Liver (tissue), 9 donors: ENCODE measurements around the gene CCDC86. TPM values are rescaled to one million over a fixed set of nuclear protein-coding genes. Genes with fewer than 3 reads are reported as not detected.

ENCODE experiments used
- DNase-seq: peaks from one replicate; pipeline ENCODE4 v3.0.0-alpha.2; 2017; ENCODE audit warnings: low spot score
- H3K27ac ChIP-seq, 2 donors: one replicate each; pipeline ENCODE4 v1.7.0; 2013; ENCODE audit warnings: inconsistent platforms in 2 of 2, low read length in 2 of 2, control low read depth in 1 of 2, low read depth in 1 of 2, mild to moderate bottlenecking in 1 of 2
- H3K27me3 ChIP-seq, 4 donors: one replicate each; pipeline versions ENCODE4 v1.6.1 to v1.7.0; 2013; ENCODE audit warnings: low read length in 3 of 4, inconsistent platforms in 1 of 4, mild to moderate bottlenecking in 1 of 4, moderate library complexity in 1 of 4; ENCODE audit not compliant: control insufficient read depth in 4 of 4, insufficient read depth in 4 of 4
- H3K36me3 ChIP-seq, 4 donors: one replicate each; pipeline versions ENCODE4 v1.6.1 to v1.7.0; 2013; ENCODE audit warnings: low read length in 3 of 4, mild to moderate bottlenecking in 3 of 4, low read depth in 1 of 4, moderate library complexity in 1 of 4; ENCODE audit not compliant: control insufficient read depth in 4 of 4, insufficient read depth in 3 of 4
- H3K4me1 ChIP-seq, 4 donors: one replicate each; pipeline versions ENCODE4 v1.6.1 to v1.7.0; 2013; ENCODE audit warnings: low read length in 3 of 4, mild to moderate bottlenecking in 3 of 4, moderate library complexity in 1 of 4; ENCODE audit not compliant: control insufficient read depth in 4 of 4, insufficient read depth in 4 of 4
- H3K4me3 ChIP-seq, 3 donors: one replicate each; pipeline versions ENCODE4 v1.6.1 to v1.7.0; 2013; ENCODE audit warnings: low read length in 3 of 3, control low read depth in 1 of 3, low read depth in 1 of 3, mild to moderate bottlenecking in 1 of 3
- H3K9ac ChIP-seq, 2 donors: one replicate each; pipeline ENCODE4 v1.7.0; 2013; ENCODE audit warnings: low read length in 2 of 2, mild to moderate bottlenecking in 2 of 2, moderate library complexity in 2 of 2, control low read depth in 1 of 2, low read depth in 1 of 2
- H3K9me3 ChIP-seq, 4 donors: one replicate each; pipeline versions ENCODE4 v1.6.1 to v1.7.0; 2013; ENCODE audit warnings: low read length in 3 of 4; ENCODE audit not compliant: control insufficient read depth in 4 of 4
- ATF3 ChIP-seq: IDR thresholded peaks from 2 replicates; pipeline ENCODE4 v1.6.1; 2016; ENCODE audit warnings: antibody characterized with exemption
- CTCF ChIP-seq: fragments of 150-350 bp; IDR thresholded peaks from 2 replicates; pipeline ENCODE4 v1.5.1; 2017; ENCODE audit warnings: improper control_type of control experiment, low read depth, low read length; ENCODE audit not compliant: missing input control
- EGR1 ChIP-seq, 2 donors: IDR thresholded peaks; 2 replicates each; pipeline ENCODE4 v1.6.1; 2016 to 2018; ENCODE audit warnings: antibody characterized with exemption in 2 of 2, low read depth in 2 of 2
- FOXA1 ChIP-seq: IDR thresholded peaks from 2 replicates; pipeline ENCODE4 v1.6.1; 2016; ENCODE audit warnings: antibody characterized with exemption
- FOXA2 ChIP-seq: IDR thresholded peaks from 2 replicates; pipeline ENCODE4 v1.6.1; 2016; ENCODE audit warnings: antibody characterized with exemption
- HNF4A ChIP-seq, 2 donors: conservative IDR thresholded peaks; 2 replicates each; pipeline ENCODE4 v1.6.1; 2016; ENCODE audit warnings: antibody characterized with exemption in 2 of 2, mild to moderate bottlenecking in 2 of 2
- HNF4G ChIP-seq: IDR thresholded peaks from 2 replicates; pipeline ENCODE4 v1.6.1; 2016; ENCODE audit warnings: antibody characterized with exemption
- JUND ChIP-seq, 2 donors: IDR thresholded peaks; 2 replicates each; pipeline ENCODE4 v1.6.1; 2016; ENCODE audit warnings: antibody characterized with exemption in 2 of 2
- RAD21 ChIP-seq, 2 donors: IDR thresholded peaks; 2 replicates each; pipeline ENCODE4 v1.6.1; 2016; ENCODE audit warnings: antibody characterized with exemption in 2 of 2, mild to moderate bottlenecking in 2 of 2
- REST ChIP-seq: IDR thresholded peaks from 2 replicates; pipeline ENCODE4 v1.6.1; 2016; ENCODE audit warnings: antibody characterized with exemption, mild to moderate bottlenecking
- RXRA ChIP-seq, 2 donors: IDR thresholded peaks; 2 replicates each; pipeline ENCODE4 v1.6.1; 2017 to 2018; ENCODE audit warnings: antibody characterized with exemption in 2 of 2, mild to moderate bottlenecking in 1 of 2
- ZBTB33 ChIP-seq: IDR thresholded peaks from 2 replicates; pipeline ENCODE4 v1.6.1; 2016; ENCODE audit warnings: antibody characterized with exemption
- whole genome bisulfite sequencing: extraction: QIAGEN DNeasy Blood & Tissue Kit; methylation state at CpG from one replicate; pipeline ENCODE4 v1.1.7; 2013; 5-methylcytosine and 5-hydroxymethylcytosine counted together
- polyA plus RNA-seq, 2 donors: library from polyadenylated mRNA; stranded (reverse) in 1 of 2; unstranded in 1 of 2; fragments of 200-250 nt in 1 of 2; fragments of >200 nt in 1 of 2; fragmentation: Nextera tagmentation in 1 of 2; extraction: Ambion mirVana in 1 of 2; gene quantifications; one replicate each; pipeline versions ENCODE4 v1.2.1 to v1.2.3, GENCODE V29; 2013 to 2015
- total RNA-seq, 2 donors: library from RNA; depleted of rRNA; stranded (reverse); fragments of >200 nt; gene quantifications; one replicate each; pipeline ENCODE4 v1.2.3, GENCODE V29; 2014
- donor health status: healthy.
- donor health status: healthy.
- donor health status: healthy.
- donor health status: healthy.
- donor health status: healthy.

CCDC86 gene
- total and polyA plus RNA-seq, 4 donors: 5.0 to 9.4 (median 5.7) TPM

GRCh38 chr11:60825790-60826189 is 16.1 kb upstream of the CCDC86 start (continued):
- TF ChIP-seq REST (no peak), HNF4G (no peak)

- 50% methylated on average over 10 of the region's 10 CpGs for WGBS
- H3K9me3 ChIP-seq: no peaks in the 10 kb centered on the region
Measured at GRCh38 chr11:60830478-60831142, 11.3 kb upstream of the CCDC86 start.

GRCh38 chr11:60831143-60831500 is 10.8 kb upstream of the CCDC86 start:
- Histone ChIP-seq H3K36me3 (no peaks in the 10 kb centered on the region), H3K27ac (no peak overlapping the region), H3K27me3 (no peaks in the 10 kb centered on the region), H3K9me3 (no peaks in the 10 kb centered on the region), H3K9ac (no peak overlapping the region), H3K4me3 (no peak overlapping the region), H3K4me1 (no peaks in the 10 kb centered on the region)
- WGBS: 23% methylated on average over 8 of the region's 8 CpGs
- TF ChIP-seq EGR1 (IDR thresholded peaks at IDR 0.05; ENCODE audit: low read depth in 2 of 2) (no peak), RXRA (IDR thresholded peaks at IDR 0.05) (no peak), CTCF (peak; percentile 87), RAD21 (IDR thresholded peaks at IDR 0.05) (peak; percentile 99), HNF4A (conservative IDR thresholded peaks at IDR 0.05) (no peak)
- DNase-seq: peak; percentile 84

More at GRCh38 chr11:60830478-60831142, 11.3 kb upstream of the CCDC86 start:
- H3K27me3 ChIP-seq: no peaks in the 10 kb centered on the region
- TF ChIP-seq HNF4G (no peak), FOXA2 (no peak), RXRA (IDR thresholded peaks at IDR 0.05) (no peak), JUND (IDR thresholded peaks at IDR 0.05) (no peak), ATF3 (no peak), EGR1 (IDR thresholded peaks at IDR 0.05; ENCODE audit: low read depth in 2 of 2) (no peak), ZBTB33 (no peak), FOXA1 (no peak)
- DNase-seq: no peak
- H3K4me3 ChIP-seq: no peak overlapping the region
- no peaks in the 10 kb centered on the region for H3K4me1 ChIP-seq
- no peaks in the 10 kb centered on the region for H3K36me3 ChIP-seq
- no peak overlapping the region for H3K27ac ChIP-seq
- no peak overlapping the region for H3K9ac ChIP-seq
